HG03095 (cell line): ENCODE results near the gene FZD4.

ENCODE experiments used
- ATAC-seq: cut with Tn5 transposase; IDR thresholded peaks from one replicate; pipeline ENCODE4 v1.9.1; 2021; ENCODE audit warnings: moderate library complexity; ENCODE audit not compliant: unreplicated experiment

Gene FZD4

DNA sequence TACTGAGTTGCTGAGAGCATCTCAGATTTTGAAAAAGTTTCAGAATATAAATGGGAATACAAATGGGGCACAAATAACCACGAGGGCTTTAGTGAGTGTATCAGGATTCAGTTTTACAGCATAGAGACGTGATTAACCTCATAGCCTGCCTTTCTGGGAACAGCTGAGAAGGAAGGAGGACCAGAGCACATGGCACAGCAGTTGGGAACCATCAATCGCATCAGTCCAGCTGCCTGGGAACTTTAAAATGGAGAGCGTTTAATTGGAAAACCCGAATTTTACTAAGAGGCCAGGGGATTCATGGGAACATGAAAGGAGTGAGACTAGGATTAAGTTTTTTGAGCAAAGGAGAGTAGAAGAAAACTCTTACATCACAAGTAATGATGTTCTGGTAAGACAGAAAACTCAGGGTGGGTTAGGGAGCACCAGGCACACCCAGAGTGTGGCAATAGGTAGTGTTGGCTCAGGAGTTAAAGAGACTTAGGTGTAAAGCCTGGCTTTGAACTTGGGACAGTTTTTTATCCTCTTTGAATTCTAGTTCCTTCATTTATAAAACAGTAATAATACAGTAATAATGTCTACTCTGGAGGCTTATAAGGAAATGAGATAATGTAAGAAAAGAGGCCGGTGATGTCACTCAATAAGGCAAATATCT, 40.2 kb downstream of the FZD4 start:
- ATAC-seq, result no peak

DNA sequence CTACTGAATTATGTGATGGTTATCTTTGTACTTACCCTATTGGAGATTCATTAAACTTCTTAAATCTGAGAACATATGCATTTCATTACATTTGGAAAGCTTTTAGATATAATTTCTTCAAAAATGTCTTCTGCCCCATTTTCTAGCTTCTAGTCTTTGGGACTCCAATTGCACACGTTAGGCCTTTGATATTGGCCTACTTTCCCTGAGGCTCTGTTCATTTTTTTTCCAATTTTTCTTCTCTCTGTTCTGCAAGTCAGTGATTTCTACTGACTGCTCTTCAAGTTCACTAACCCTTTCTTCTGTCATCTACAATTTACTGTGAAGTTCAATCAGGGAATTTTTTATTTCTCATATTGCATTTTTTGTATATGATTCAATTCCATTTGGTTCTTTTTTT, 43.0 kb downstream of the FZD4 start:
- no peak for ATAC-seq

- ATAC-seq, result no peak
Measured at GRCh38 chr11:86910592-86910991, 44.6 kb downstream of the FZD4 start.

DNA sequence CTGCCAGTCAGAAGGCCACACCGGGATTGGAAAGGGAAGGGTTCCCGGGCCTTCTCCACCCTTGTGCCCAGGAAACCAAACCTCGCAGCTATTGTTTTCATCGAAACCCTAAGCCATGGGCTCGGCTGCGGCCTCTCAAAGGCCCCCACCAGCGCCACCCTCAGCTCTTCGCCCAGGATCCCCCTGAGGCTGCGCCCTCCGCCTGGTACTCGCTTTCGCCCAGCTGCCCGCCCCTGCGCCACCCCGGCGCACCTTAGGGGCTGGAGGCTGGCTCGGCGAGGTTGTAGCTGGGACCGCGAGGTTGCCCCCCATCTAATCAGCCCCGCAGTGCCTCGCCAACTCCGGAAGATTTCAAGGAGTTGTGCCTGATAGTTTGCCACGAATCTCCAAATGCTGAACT, 49.0 kb downstream of the FZD4 start:
- no peak for ATAC-seq

GRCh38 chr11:86905252-86905651, 49.9 kb downstream of the FZD4 start:
- no peak for ATAC-seq

DNA sequence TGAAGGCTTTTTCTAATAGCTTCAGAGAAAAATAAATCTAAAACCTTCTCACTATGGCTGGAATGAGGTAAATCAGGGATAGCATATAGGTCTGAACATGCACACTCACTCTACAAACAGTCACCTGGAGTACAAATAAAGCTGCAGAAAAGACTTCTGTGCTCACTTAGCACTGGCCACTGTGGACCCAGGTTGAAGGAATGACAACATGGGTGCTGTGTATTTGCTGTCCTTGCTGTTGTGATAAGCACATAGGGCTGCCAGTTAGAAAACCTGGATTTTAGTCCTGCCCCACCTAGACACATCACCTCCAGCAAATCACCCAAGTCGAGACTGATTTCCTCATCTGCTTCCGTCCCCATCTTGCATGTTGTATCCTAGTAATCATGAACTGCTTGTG, 51.2 kb downstream of the FZD4 start:
- ATAC-seq, result no peak

DNA sequence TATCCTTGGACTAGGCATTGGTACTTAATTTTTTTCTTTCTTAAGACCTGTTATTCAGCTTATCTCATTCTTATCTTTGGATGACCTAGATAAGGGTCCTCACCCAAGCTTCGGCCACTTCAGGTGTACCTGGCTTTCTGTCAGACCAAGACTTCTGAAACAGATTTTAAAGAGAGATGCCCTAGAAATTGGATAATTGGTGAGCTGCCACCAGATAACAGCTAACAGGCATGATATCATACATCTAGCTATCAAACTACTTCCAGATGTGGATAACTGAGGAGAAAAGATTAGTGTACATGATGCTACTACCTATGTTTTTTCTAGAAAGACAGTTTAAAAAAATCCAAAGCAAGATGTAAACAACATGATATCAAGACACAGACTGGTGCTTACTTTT, 52.9 kb downstream of the FZD4 start:
- ATAC-seq, result no peak

DNA sequence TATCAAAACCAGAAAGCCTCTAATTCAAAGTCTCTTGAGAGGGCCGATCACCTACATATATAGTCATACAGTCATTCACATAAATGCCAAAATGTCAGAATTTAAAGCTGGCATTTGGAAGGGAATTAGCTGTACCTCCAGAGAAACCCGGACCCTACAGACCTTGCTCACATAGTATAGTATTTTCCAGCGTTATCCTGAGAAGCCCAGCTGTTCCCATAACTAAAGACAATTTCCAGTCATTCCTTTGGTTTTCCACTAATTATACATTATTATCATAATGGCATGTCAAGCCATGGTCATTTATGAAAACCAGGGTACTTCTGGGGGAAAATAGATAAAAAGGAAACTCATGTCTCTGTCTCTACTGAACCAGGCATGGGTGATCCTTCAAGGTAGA, 53.6 kb downstream of the FZD4 start:
- no peak for ATAC-seq

GRCh38 chr11:86900162-86900561, 55.0 kb downstream of the FZD4 start:
- no peak for ATAC-seq

GRCh38 chr11:86898689-86899088, 56.5 kb downstream of the FZD4 start:
- no peak for ATAC-seq

DNA sequence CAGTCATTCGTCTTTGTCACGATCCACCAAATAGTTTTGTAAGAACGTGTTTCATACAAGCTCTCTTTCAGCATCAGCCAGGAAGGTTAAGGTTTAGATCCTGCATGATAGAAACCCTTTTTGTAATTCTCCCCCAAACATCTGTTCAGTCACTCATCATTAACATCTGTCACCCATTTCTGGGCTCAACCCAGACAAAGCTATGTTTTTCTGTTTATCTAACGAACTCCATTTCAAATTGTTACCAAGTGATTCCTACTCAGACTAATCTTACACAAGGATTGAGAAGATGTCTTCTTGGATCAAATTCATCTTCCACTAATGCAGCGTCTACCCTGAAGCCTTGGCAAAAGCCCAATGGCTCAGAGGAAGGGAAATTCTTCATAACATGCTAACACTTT, 58.8 kb downstream of the FZD4 start:
- no peak for ATAC-seq
